ENCODE measurements around the gene PAQR8. TPM values are rescaled to one million over a fixed set of nuclear protein-coding genes. Genes with fewer than 3 reads are reported as not detected.

Gene PAQR8
- total RNA-seq, 6 experiments from 2014 or later = 2.8 to 3.8 (median 3.1) TPM

- no peak overlapping the region for H3K4me3 Mint-ChIP-seq
Observed at GRCh38 chr6:52360028-52360427, 1.9 kb upstream of the PAQR8 start.

GRCh38 chr6:52360601-52361413, 1.1 kb upstream of the PAQR8 start:
- Mint-ChIP-seq H3K27me3 (ENCODE audit: insufficient read depth) (peaks cover 2% of the 10 kb centered on the region; the same call in 1 of the 2 replicates), H3K9me3 (no peaks in the 10 kb centered on the region), H3K36me3 (ENCODE audit: low read depth) (no peaks in the 10 kb centered on the region), H3K4me1 (ENCODE audit: low read depth) (peaks cover 23% of the 10 kb centered on the region), H3K27ac (peak overlapping the region; percentile 63; the same call in 1 of the 2 replicates), H3K4me3 (peak overlapping the region; percentile 85)
- TF ChIP-seq CTCF (IDR thresholded peaks at IDR 0.05) = no peak
- no peak for DNase-seq

More at GRCh38 chr6:52360028-52360427, 1.9 kb upstream of the PAQR8 start:
- peaks cover 23% of the 10 kb centered on the region for H3K4me1 Mint-ChIP-seq (ENCODE audit: low read depth)
- no peaks in the 10 kb centered on the region for H3K9me3 Mint-ChIP-seq
- H3K27me3 Mint-ChIP-seq (ENCODE audit: insufficient read depth) = peaks cover 2% of the 10 kb centered on the region; the same call in 1 of the 2 replicates
- no peak for TF ChIP-seq CTCF (IDR thresholded peaks at IDR 0.05)
- no peaks in the 10 kb centered on the region for H3K36me3 Mint-ChIP-seq (ENCODE audit: low read depth)
- no peak overlapping the region for H3K27ac Mint-ChIP-seq
- no peak for DNase-seq

- H3K4me3 Mint-ChIP-seq = peak overlapping the region; percentile 85
- TF ChIP-seq CTCF (IDR thresholded peaks at IDR 0.05) = no peak
- DNase-seq = peak; percentile 11
- H3K4me1 Mint-ChIP-seq (ENCODE audit: low read depth) = peaks cover 23% of the 10 kb centered on the region
- H3K9me3 Mint-ChIP-seq = no peaks in the 10 kb centered on the region
- H3K36me3 Mint-ChIP-seq (ENCODE audit: low read depth) = no peaks in the 10 kb centered on the region
- peaks cover 2% of the 10 kb centered on the region; the same call in 1 of the 2 replicates for H3K27me3 Mint-ChIP-seq (ENCODE audit: insufficient read depth)
- H3K27ac Mint-ChIP-seq = peak overlapping the region; percentile 63
Observed at GRCh38 chr6:52361414-52361944, 472 bp upstream of the PAQR8 start.

GRCh38 chr6:52362443-52363227, 684 bp downstream of the PAQR8 start:
- Mint-ChIP-seq H3K27ac (peak overlapping the region; percentile 74), H3K27me3 (ENCODE audit: insufficient read depth) (peaks cover 2% of the 10 kb centered on the region), H3K9me3 (no peaks in the 10 kb centered on the region), H3K4me3 (peak overlapping the region; percentile 95), H3K36me3 (ENCODE audit: low read depth) (no peaks in the 10 kb centered on the region), H3K4me1 (ENCODE audit: low read depth) (peaks cover 23% of the 10 kb centered on the region)
- no peak; the same call in 1 of the 2 replicates for TF ChIP-seq CTCF (IDR thresholded peaks at IDR 0.05)
- no peak for DNase-seq

GRCh38 chr6:52363228-52363867, 1.4 kb downstream of the PAQR8 start:
- Mint-ChIP-seq H3K9me3 (no peaks in the 10 kb centered on the region), H3K4me1 (ENCODE audit: low read depth) (peaks cover 23% of the 10 kb centered on the region), H3K36me3 (ENCODE audit: low read depth) (no peaks in the 10 kb centered on the region), H3K27me3 (ENCODE audit: insufficient read depth) (peaks cover 2% of the 10 kb centered on the region), H3K4me3 (peak overlapping the region; percentile 95), H3K27ac (peak overlapping the region; percentile 74)
- no peak for DNase-seq
- no peak for TF ChIP-seq CTCF (IDR thresholded peaks at IDR 0.05)

Data from HFFc6 (cell line).